ENCODE data around the gene C14orf132.
A peak's percentile ranks its signal among the peaks of the same experiment; 100 is the strongest.
"Not testable (repeated sequence)": the region's sequence is repeated elsewhere in the genome, so short reads cannot be mapped to it uniquely, and the experiment has no call there.

Gene C14orf132

GRCh38 chr14:96038920-96039632 is at the start of gene C14orf132:
C14orf132 (plus strand) TSS chr14:96039362; CDS start chr14:96039501, 139 bp downstream.
- peak in 1 of 2 donors; percentile 11 for DNase-seq (ENCODE audit: low read depth in 2 of 2)

- DNase-seq (ENCODE audit: low read depth in 2 of 2) = no peak
These were observed 45.2 kb upstream of the C14orf132 start for GRCh38 chr14:95993768-95994592.

GRCh38 chr14:95994593-95994928 is 44.6 kb upstream of the C14orf132 start:
- DNase-seq (ENCODE audit: low read depth in 2 of 2) = no peak

- no peak for DNase-seq (ENCODE audit: low read depth in 2 of 2)
These were observed 40.5 kb upstream of the C14orf132 start for GRCh38 chr14:95998656-95999055.

- no peak for DNase-seq (ENCODE audit: low read depth in 2 of 2)
These were observed 37.2 kb upstream of the C14orf132 start for GRCh38 chr14:96001866-96002497.

- DNase-seq (ENCODE audit: low read depth in 2 of 2) = no peak
These were observed 36.7 kb upstream of the C14orf132 start for GRCh38 chr14:96002498-96002884.

GRCh38 chr14:96011131-96011530 is 28.0 kb upstream of the C14orf132 start:
- no peak for DNase-seq (ENCODE audit: low read depth in 2 of 2)

GRCh38 chr14:96011607-96012006 is 27.6 kb upstream of the C14orf132 start:
- DNase-seq (ENCODE audit: low read depth in 2 of 2) = no peak

- DNase-seq (ENCODE audit: low read depth in 2 of 2) = not testable (repeated sequence)
These were observed 26.4 kb upstream of the C14orf132 start for GRCh38 chr14:96012757-96013156.

GRCh38 chr14:96014176-96014575 is 25.0 kb upstream of the C14orf132 start:
- no peak for DNase-seq (ENCODE audit: low read depth in 2 of 2)

GRCh38 chr14:96016501-96017160 is 22.5 kb upstream of the C14orf132 start:
- DNase-seq (ENCODE audit: low read depth in 2 of 2) = no peak

GRCh38 chr14:96017882-96018281 is 21.3 kb upstream of the C14orf132 start:
- DNase-seq (ENCODE audit: low read depth in 2 of 2) = no peak

GRCh38 chr14:96027431-96028355 is 11.5 kb upstream of the C14orf132 start:
- DNase-seq (ENCODE audit: low read depth in 2 of 2) = no peak

- no peak for DNase-seq (ENCODE audit: low read depth in 2 of 2)
These were observed 10.0 kb upstream of the C14orf132 start for GRCh38 chr14:96029089-96029645.

- no peak for DNase-seq (ENCODE audit: low read depth in 2 of 2)
These were observed 8.9 kb upstream of the C14orf132 start for GRCh38 chr14:96030108-96030760.

GRCh38 chr14:96031691-96032090 is 7.5 kb upstream of the C14orf132 start:
- no peak for DNase-seq (ENCODE audit: low read depth in 2 of 2)

GRCh38 chr14:96035456-96035855 is 3.7 kb upstream of the C14orf132 start:
- DNase-seq (ENCODE audit: low read depth in 2 of 2) = no peak

- DNase-seq (ENCODE audit: low read depth in 2 of 2) = no peak
These were observed 1.1 kb upstream of the C14orf132 start for GRCh38 chr14:96037891-96038557.

GRCh38 chr14:96038558-96038919 is 623 bp upstream of the C14orf132 start:
- DNase-seq (ENCODE audit: low read depth in 2 of 2) = no peak
